NK-92 (cell line): ENCODE data around the gene TOE1.
"Not testable (repeated sequence)": the region's sequence is repeated elsewhere in the genome, so short reads cannot be mapped to it uniquely, and the experiment has no call there.

Experiments
- DNase-seq: peaks from one replicate; lab custom pipeline; 2025; ENCODE audit not compliant: unreplicated experiment; lab: John Stamatoyannopoulos, UW

Gene TOE1

GRCh38 chr1:45354838-45355237 lies 14.9 kb downstream of the TOE1 start:
- DNase-seq, result no peak

- DNase-seq, result no peak
Observed at GRCh38 chr1:45355683-45356082, 15.7 kb downstream of the TOE1 start.

GRCh38 chr1:45356186-45356585 lies 16.2 kb downstream of the TOE1 start:
- DNase-seq, result no peak

GRCh38 chr1:45359882-45360513 lies 20.0 kb downstream of the TOE1 start:
- DNase-seq, result no peak

- not testable (repeated sequence) for DNase-seq
Observed at GRCh38 chr1:45360981-45361380, 21.0 kb downstream of the TOE1 start.

GRCh38 chr1:45364294-45364693 lies 24.3 kb downstream of the TOE1 start:
- no peak for DNase-seq

- no peak for DNase-seq
Observed at GRCh38 chr1:45365051-45365450, 25.1 kb downstream of the TOE1 start.

- DNase-seq, result no peak
Observed at GRCh38 chr1:45370575-45370974, 30.6 kb downstream of the TOE1 start.

GRCh38 chr1:45373573-45373972 lies 33.6 kb downstream of the TOE1 start:
- DNase-seq, result no peak

GRCh38 chr1:45375104-45376090 lies 35.4 kb downstream of the TOE1 start:
- DNase-seq, result no peak

- DNase-seq, result no peak
Observed at GRCh38 chr1:45378184-45378583, 38.2 kb downstream of the TOE1 start.

GRCh38 chr1:45379524-45379923 lies 39.6 kb downstream of the TOE1 start:
- no peak for DNase-seq

- DNase-seq, result no peak
Observed at GRCh38 chr1:45380125-45380524, 40.2 kb downstream of the TOE1 start.

GRCh38 chr1:45380730-45381129 lies 40.8 kb downstream of the TOE1 start:
- DNase-seq, result no peak

GRCh38 chr1:45381243-45381642 lies 41.3 kb downstream of the TOE1 start:
- DNase-seq, result no peak

- no peak for DNase-seq
Observed at GRCh38 chr1:45383191-45383590, 43.2 kb downstream of the TOE1 start.

GRCh38 chr1:45384213-45384612 lies 44.2 kb downstream of the TOE1 start:
- not testable (repeated sequence) for DNase-seq

GRCh38 chr1:45385302-45385701 lies 45.3 kb downstream of the TOE1 start:
- no peak for DNase-seq

- no peak for DNase-seq
Observed at GRCh38 chr1:45386219-45386618, 46.2 kb downstream of the TOE1 start.
